ENCODE data around the gene MAP3K21. TPM values are rescaled to one million over a fixed set of nuclear protein-coding genes. Genes with fewer than 3 reads are reported as not detected.

Gene MAP3K21
- total RNA-seq, 4 donors from 2014 or later: 6.3 to 14.1 (median 8.9) TPM

DNA sequence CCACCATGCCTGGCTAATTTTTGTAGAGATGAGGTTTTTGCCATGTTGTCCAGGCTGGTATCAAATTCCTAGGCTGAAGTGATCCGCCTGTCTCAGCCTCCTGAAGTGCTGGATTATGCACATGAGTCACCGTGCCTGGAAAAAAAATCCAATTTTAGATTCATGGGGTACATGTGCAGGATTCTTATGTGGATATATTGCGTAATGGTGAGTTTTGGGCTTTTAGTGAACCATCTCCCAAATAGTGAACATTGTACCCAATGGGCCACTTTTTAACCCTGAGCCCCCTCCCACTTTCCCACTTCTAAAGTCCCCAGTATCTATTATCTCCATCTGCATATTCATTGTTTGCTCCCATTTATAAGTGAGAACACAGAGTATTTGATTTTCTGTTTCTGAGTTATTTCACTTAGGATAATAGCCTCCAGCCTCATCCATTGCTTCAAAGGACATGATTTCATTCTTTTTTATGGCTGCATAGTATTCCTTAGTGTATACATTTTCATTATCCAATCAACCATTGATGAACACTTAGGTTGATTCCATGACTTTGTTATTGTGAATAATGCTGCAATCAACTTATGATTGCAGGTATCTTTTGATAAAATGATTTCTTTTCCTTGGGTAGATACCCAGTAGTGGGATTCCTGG is 104.4 kb downstream of the MAP3K21 start:
- TF ChIP-seq EP300 (IDR thresholded peaks at IDR 0.05) (no peak), POLR2AphosphoS5 (IDR thresholded peaks at IDR 0.05) (no peak), POLR2A (IDR thresholded peaks at IDR 0.05) (no peak)
- TF ChIP-seq, protein P1, sequence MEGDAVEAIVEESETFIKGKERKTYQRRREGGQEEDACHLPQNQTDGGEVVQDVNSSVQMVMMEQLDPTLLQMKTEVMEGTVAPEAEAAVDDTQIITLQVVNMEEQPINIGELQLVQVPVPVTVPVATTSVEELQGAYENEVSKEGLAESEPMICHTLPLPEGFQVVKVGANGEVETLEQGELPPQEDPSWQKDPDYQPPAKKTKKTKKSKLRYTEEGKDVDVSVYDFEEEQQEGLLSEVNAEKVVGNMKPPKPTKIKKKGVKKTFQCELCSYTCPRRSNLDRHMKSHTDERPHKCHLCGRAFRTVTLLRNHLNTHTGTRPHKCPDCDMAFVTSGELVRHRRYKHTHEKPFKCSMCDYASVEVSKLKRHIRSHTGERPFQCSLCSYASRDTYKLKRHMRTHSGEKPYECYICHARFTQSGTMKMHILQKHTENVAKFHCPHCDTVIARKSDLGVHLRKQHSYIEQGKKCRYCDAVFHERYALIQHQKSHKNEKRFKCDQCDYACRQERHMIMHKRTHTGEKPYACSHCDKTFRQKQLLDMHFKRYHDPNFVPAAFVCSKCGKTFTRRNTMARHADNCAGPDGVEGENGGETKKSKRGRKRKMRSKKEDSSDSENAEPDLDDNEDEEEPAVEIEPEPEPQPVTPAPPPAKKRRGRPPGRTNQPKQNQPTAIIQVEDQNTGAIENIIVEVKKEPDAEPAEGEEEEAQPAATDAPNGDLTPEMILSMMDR (IDR thresholded peaks at IDR 0.05): no peak
- peaks cover 5% of the 10 kb centered on the region for H3K27me3 ChIP-seq
- H3K4me3 ChIP-seq: no peak overlapping the region
- no peaks in the 10 kb centered on the region for H3K4me1 ChIP-seq
- no peak overlapping the region for H3K27ac ChIP-seq
- H3K9me3 ChIP-seq: no peaks in the 10 kb centered on the region
- WGBS: 91% methylated on average over 3 of the region's 3 CpGs
- no peak for DNase-seq (ENCODE audit: low spot score in 2 of 2)
- H3K36me3 ChIP-seq: no peaks in the 10 kb centered on the region

DNA sequence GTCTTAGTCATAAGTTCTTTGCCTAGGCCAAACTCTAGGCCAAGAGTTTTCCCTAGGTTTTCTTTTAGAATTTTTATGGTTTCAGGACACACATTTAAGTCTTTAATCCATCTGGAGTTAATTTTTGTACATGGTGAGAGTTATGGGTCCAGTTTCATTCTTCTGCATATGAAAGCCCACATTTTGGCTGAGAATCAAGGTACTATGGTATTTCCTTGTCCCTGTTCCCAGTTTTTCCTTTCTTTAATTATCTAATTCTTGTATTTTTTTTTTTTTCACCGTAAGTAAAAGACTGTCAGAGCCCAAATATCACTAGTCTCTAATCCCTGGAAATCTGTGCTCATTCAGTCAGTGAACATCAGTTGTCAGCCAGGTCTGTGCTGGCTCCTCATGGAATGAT is 105.4 kb downstream of the MAP3K21 start:
- H3K36me3 ChIP-seq: no peaks in the 10 kb centered on the region
- H3K27ac ChIP-seq: no peak overlapping the region
- no peaks in the 10 kb centered on the region for H3K4me1 ChIP-seq
- H3K27me3 ChIP-seq: peaks cover 5% of the 10 kb centered on the region
- DNase-seq (ENCODE audit: low spot score in 2 of 2): no peak
- WGBS: 19% methylated on average over 1 of the region's 1 CpG
- TF ChIP-seq EP300 (IDR thresholded peaks at IDR 0.05): no peak
- no peak for TF ChIP-seq POLR2A (IDR thresholded peaks at IDR 0.05)
- TF ChIP-seq, protein P1 (IDR thresholded peaks at IDR 0.05): no peak
- TF ChIP-seq POLR2AphosphoS5 (IDR thresholded peaks at IDR 0.05): no peak
- no peak overlapping the region for H3K4me3 ChIP-seq
- H3K9me3 ChIP-seq: no peaks in the 10 kb centered on the region

DNA sequence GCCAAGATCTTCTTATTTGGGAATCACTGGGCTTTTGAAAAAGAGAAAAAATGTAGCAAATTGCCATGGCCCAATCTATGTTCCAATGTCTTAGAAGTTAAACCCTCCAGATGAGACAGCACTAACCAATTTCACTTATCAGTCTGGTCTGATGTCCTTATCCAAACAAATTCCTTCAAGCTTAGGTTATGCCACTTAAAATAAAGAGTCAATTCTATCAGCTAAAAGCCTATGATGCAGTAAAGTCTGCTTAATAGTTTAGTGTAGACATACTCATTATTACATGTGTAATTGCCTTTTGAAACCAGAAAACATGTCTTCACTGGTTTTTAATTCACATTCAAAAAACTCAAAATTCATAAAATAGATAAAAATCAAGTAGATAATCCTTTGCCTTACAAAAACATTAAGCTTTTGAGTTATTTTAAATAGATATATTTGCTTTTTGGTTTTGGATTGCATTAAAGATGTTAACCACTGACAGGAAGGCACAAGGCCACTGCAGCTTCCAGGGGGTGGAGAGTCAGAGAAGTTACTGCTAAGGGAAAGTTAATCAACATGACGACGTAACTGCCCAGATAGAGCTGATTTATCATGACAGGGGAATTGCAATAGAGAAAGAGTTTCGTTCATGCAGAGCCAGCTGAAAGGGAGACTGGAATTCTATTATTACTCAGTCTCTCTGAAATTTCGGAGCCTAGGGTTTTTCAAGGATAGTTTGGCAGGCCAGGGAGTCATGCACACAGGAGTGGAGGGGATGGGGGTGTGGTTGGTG is 106.1 kb downstream of the MAP3K21 start:
- WGBS: 65% methylated on average over 4 of the region's 4 CpGs
- TF ChIP-seq POLR2A (IDR thresholded peaks at IDR 0.05): no peak
- H3K36me3 ChIP-seq: no peaks in the 10 kb centered on the region
- no peaks in the 10 kb centered on the region for H3K27me3 ChIP-seq
- no peaks in the 10 kb centered on the region for H3K4me1 ChIP-seq
- H3K4me3 ChIP-seq: no peak overlapping the region
- H3K27ac ChIP-seq: no peak overlapping the region
- H3K9me3 ChIP-seq: no peaks in the 10 kb centered on the region
- DNase-seq (ENCODE audit: low spot score in 2 of 2): no peak

Other genes with a start within 250 kb of the MAP3K21 start
- gene PCNX2, start 32.0 kb upstream of the MAP3K21 start, total RNA-seq: 10 to 100 TPM in 3 of 4 donors, 1 to 10 TPM in 1; 8.9 to 21.4 (median 14.3) TPM

Measured in suprapubic skin (tissue), 4 donors.